Measurements from ENCODE around the gene RPP40. TPM values are rescaled to one million over a fixed set of nuclear protein-coding genes. Genes with fewer than 3 reads are reported as not detected.

The RPP40 gene
- total and polyA plus RNA-seq, 9 of the 15 experiments (the other 6 are each of a cell fraction or from before 2014, with no cell fraction given): 22.6 to 114 (median 39.0) TPM

DNA sequence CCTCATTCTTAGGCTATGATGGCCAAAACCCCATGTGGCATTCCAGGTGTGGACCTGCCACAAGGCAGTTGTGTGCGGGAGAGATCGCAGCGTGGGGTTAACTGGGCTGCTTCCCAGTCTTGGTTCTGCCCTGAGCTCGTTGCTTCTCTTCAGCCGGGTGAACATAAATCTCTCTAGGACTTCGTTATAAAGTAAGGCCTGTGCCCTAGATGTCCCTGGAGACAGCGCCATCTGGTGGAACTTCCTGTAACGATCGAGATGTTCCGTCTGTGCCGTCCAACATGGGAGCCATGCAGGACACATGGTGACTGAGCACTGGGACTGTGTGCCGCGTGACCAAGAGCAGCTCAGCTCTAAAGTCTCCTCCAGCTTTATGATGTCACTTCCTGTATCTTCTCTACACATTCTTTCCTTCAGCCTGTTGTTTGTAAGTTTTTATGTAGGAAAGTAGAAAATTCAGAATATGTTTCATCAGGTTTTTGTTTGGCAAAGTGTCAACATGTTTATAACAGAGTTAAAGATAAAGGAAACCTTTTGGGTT, 26.8 kb upstream of the RPP40 start (continued):
- no peak for TF ChIP-seq ZNF407 (IDR thresholded peaks at IDR 0.05; ENCODE audit: low read depth)
- TF ChIP-seq ZNF583 (CRISPR knock-in tag; IDR thresholded peaks at IDR 0.05): no peak
- TF ChIP-seq, protein P1, sequence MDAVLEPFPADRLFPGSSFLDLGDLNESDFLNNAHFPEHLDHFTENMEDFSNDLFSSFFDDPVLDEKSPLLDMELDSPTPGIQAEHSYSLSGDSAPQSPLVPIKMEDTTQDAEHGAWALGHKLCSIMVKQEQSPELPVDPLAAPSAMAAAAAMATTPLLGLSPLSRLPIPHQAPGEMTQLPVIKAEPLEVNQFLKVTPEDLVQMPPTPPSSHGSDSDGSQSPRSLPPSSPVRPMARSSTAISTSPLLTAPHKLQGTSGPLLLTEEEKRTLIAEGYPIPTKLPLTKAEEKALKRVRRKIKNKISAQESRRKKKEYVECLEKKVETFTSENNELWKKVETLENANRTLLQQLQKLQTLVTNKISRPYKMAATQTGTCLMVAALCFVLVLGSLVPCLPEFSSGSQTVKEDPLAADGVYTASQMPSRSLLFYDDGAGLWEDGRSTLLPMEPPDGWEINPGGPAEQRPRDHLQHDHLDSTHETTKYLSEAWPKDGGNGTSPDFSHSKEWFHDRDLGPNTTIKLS (IDR thresholded peaks at IDR 0.05; ENCODE audit: borderline replicate concordance, low read depth): peak; percentile 64; the same call in 1 of the 2 replicates
- no peak for TF ChIP-seq HNRNPUL1 (IDR thresholded peaks at IDR 0.05; ENCODE audit: low read length)
- 0 out of 2 replicates have a peak, but pooled peaks have one; percentile 24 for TF ChIP-seq SMARCA4 (IDR thresholded peaks at IDR 0.05)
- no peak for TF ChIP-seq MCM2 (IDR thresholded peaks at IDR 0.05; ENCODE audit: low read depth)
- no peak for TF ChIP-seq NRF1 (conservative IDR thresholded peaks at IDR 0.05 in 1 of 2, IDR thresholded peaks at IDR 0.05 in 1 of 2)
- peak; percentile 78 to 94 for TF ChIP-seq RAD21 (CRISPR knock-in tag; conservative IDR thresholded peaks at IDR 0.05 in 1 of 2, IDR thresholded peaks at IDR 0.05 in 1 of 2)
- TF ChIP-seq, protein P2, sequence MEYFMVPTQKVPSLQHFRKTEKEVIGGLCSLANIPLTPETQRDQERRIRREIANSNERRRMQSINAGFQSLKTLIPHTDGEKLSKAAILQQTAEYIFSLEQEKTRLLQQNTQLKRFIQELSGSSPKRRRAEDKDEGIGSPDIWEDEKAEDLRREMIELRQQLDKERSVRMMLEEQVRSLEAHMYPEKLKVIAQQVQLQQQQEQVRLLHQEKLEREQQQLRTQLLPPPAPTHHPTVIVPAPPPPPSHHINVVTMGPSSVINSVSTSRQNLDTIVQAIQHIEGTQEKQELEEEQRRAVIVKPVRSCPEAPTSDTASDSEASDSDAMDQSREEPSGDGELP (CRISPR knock-in tag; IDR thresholded peaks at IDR 0.05; ENCODE audit: borderline replicate concordance): peak; percentile 71; the same call in 1 of the 2 replicates
- TF ChIP-seq ZNF224 (CRISPR knock-in tag; IDR thresholded peaks at IDR 0.05): 0 out of 2 replicates have a peak, but pooled peaks have one; percentile 11
- TF ChIP-seq RBM15 (IDR thresholded peaks at IDR 0.05; ENCODE audit: insufficient read depth, low read length): no peak
- TF ChIP-seq CBFA2T3 (IDR thresholded peaks at IDR 0.05): no peak; the same call in 1 of the 2 replicates
- peak; percentile 84 for TF ChIP-seq SMC3 (conservative IDR thresholded peaks at IDR 0.05; ENCODE audit: insufficient read depth, low read depth, low read length)
- TF ChIP-seq NFATC3 (IDR thresholded peaks at IDR 0.05): 0 out of 2 replicates have a peak, but pooled peaks have one; percentile 15

All from K562 (cell line).